Measurements from ENCODE around the gene RAP1B. TPM values are rescaled to one million over a fixed set of nuclear protein-coding genes. Genes with fewer than 3 reads are reported as not detected.

The RAP1B gene
- total and polyA plus RNA-seq, 9 of the 15 experiments (the other 6 are each of a cell fraction or from before 2014, with no cell fraction given) = 107 to 309 (median 170) TPM

DNA sequence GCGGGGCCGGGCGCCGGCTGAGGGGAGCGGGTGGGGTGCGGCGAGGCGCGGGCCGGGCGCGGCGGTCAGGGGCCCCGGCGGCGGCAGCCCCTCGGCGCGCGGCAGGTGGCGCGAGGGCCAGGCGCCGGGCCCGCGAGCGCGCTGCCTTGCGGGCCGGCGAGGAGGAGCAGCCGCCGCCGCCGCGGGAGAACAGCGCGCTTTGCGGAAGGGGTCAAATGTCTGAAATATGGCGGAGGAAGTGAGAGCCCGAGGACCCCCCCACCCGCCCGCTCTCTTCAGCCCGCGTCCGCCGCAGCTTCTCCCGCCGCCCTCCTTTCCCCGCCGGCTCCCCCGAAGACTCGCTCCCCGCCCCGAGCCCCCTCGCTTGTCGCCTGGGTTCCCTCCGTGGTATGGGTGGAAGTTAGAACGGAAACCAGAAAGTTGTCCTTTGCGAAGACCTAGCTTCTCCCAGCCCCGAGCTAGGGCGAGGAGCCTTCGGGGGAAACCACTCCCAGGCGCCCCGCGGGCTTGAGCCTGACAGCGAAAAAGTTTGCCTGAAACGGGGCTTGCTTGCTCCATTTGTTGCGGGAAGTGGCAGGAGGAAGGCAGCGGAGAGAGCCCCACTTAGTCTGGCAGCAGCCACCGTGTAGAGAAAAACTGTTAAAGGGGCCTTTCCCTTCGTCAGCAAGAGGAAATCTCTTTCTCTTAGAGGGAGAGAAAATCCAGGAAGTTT is 551 bp downstream of the RAP1B start (continued):
- TF ChIP-seq ZBTB5 (IDR thresholded peaks at IDR 0.05) (no peak), NELFE (IDR thresholded peaks at IDR 0.05; ENCODE audit: insufficient read depth, insufficient read length) (no peak), MYBL2 (IDR thresholded peaks at IDR 0.05; ENCODE audit: low read depth) (no peak), MYBL2 (CRISPR knock-in tag; IDR thresholded peaks at IDR 0.05; ENCODE audit: borderline replicate concordance) (no peak), SIX5 (IDR thresholded peaks at IDR 0.05; ENCODE audit: borderline replicate concordance in 1 of 2, insufficient read depth in 1 of 2, low read depth in 1 of 2, low read length in 2 of 2) (no peak), ETV5 (CRISPR knock-in tag; IDR thresholded peaks at IDR 0.05; ENCODE audit: low read depth) (0 out of 2 replicates have a peak, but pooled peaks have one; percentile 34), ZNF444 (CRISPR knock-in tag; IDR thresholded peaks at IDR 0.05) (no peak), ZBTB1 (CRISPR knock-in tag; IDR thresholded peaks at IDR 0.05; ENCODE audit: borderline replicate concordance, low read depth) (0 out of 2 replicates have a peak, but pooled peaks have one; percentile 37), CEBPB (tag; IDR thresholded peaks at IDR 0.05) (no peak), ZNF766 (CRISPR knock-in tag; conservative IDR thresholded peaks at IDR 0.05) (no peak), ETS2 (tag; IDR thresholded peaks at IDR 0.05; ENCODE audit: borderline replicate concordance, poor library complexity, severe bottlenecking) (no peak), EGR1 (conservative IDR thresholded peaks at IDR 0.05) (no peak), NR2C2 (CRISPR knock-in tag; IDR thresholded peaks at IDR 0.05) (no peak), NR2C2 (tag; IDR thresholded peaks at IDR 0.05) (peak; percentile 71), ZNF436 (CRISPR knock-in tag; IDR thresholded peaks at IDR 0.05) (no peak), HLTF (IDR thresholded peaks at IDR 0.05) (no peak), RBM25 (IDR thresholded peaks at IDR 0.05; ENCODE audit: low read depth, low read length, severe bottlenecking) (no peak), RAD21 (CRISPR knock-in tag; conservative IDR thresholded peaks at IDR 0.05 in 1 of 2, IDR thresholded peaks at IDR 0.05 in 1 of 2) (no peak), SMAD4 (CRISPR knock-in tag; conservative IDR thresholded peaks at IDR 0.05) (no peak), CTCF (IDR thresholded peaks at IDR 0.05 in 2 of 3, conservative IDR thresholded peaks at IDR 0.05 in 1 of 3; ENCODE audit: insufficient read depth in 2 of 3, low read depth in 1 of 3, low read length in 3 of 3) (peak in 1 of 3 experiments; percentile 15; a peak in 1 of 6 replicates)
- TF ChIP-seq, protein P1, sequence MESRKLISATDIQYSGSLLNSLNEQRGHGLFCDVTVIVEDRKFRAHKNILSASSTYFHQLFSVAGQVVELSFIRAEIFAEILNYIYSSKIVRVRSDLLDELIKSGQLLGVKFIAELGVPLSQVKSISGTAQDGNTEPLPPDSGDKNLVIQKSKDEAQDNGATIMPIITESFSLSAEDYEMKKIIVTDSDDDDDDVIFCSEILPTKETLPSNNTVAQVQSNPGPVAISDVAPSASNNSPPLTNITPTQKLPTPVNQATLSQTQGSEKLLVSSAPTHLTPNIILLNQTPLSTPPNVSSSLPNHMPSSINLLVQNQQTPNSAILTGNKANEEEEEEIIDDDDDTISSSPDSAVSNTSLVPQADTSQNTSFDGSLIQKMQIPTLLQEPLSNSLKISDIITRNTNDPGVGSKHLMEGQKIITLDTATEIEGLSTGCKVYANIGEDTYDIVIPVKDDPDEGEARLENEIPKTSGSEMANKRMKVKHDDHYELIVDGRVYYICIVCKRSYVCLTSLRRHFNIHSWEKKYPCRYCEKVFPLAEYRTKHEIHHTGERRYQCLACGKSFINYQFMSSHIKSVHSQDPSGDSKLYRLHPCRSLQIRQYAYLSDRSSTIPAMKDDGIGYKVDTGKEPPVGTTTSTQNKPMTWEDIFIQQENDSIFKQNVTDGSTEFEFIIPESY (CRISPR knock-in tag; IDR thresholded peaks at IDR 0.05) = no peak

Data from K562 (cell line).